AG10803 (cell line): ENCODE measurements around the gene ERBIN.

ENCODE experiments used
- DNase-seq: peaks from one replicate; pipeline ENCODE4 v3.0.0; 2010; ENCODE audit warnings: low read depth
- H3K4me3 ChIP-seq: 2 replicates; pipeline ENCODE4 v1.5.1; 2011; ENCODE audit warnings: mild to moderate bottlenecking, low read length, control low read depth
- CTCF ChIP-seq: conservative IDR thresholded peaks from 2 replicates; pipeline ENCODE4 v1.5.1; 2011; ENCODE audit warnings: mild to moderate bottlenecking, low read length, control low read depth, inconsistent platforms

Gene ERBIN

GRCh38 chr5:66009277-66009676 is 82.9 kb downstream of the ERBIN start:
- DNase-seq, result no peak
- no peak overlapping the region for H3K4me3 ChIP-seq
- TF ChIP-seq CTCF, result no peak

GRCh38 chr5:66010476-66010875 is 84.1 kb downstream of the ERBIN start:
- TF ChIP-seq CTCF, result no peak
- no peak overlapping the region for H3K4me3 ChIP-seq
- peak; percentile 20 for DNase-seq

- no peak for DNase-seq
- H3K4me3 ChIP-seq, result no peak overlapping the region
- TF ChIP-seq CTCF, result no peak
These were observed 85.9 kb downstream of the ERBIN start for GRCh38 chr5:66012271-66012670.

GRCh38 chr5:66013397-66013796 is 87.0 kb downstream of the ERBIN start:
- no peak for TF ChIP-seq CTCF
- no peak overlapping the region for H3K4me3 ChIP-seq
- DNase-seq, result no peak

GRCh38 chr5:66013906-66014305 is 87.5 kb downstream of the ERBIN start:
- DNase-seq, result no peak
- TF ChIP-seq CTCF, result no peak
- no peak overlapping the region for H3K4me3 ChIP-seq

- no peak for TF ChIP-seq CTCF
- no peak overlapping the region for H3K4me3 ChIP-seq
- DNase-seq, result no peak
These were observed 89.0 kb downstream of the ERBIN start for GRCh38 chr5:66015196-66015960.

GRCh38 chr5:66021585-66021984 is 95.2 kb downstream of the ERBIN start:
- H3K4me3 ChIP-seq, result no peak overlapping the region
- no peak for DNase-seq
- no peak for TF ChIP-seq CTCF
